ENCODE measurements around the gene KRTAP1-3.
"Not testable (repeated sequence)": the region's sequence is repeated elsewhere in the genome, so short reads cannot be mapped to it uniquely, and the experiment has no call there.

- not testable (repeated sequence) for TF ChIP-seq CTCF (conservative IDR thresholded peaks at IDR 0.05); ZFX (IDR thresholded peaks at IDR 0.05)
Observed at GRCh38 chr17:41034346-41034935, at the start of gene KRTAP1-3.
